Spleen (tissue), 11 donors: ENCODE results near the gene HECW1. TPM values are rescaled to one million over a fixed set of nuclear protein-coding genes. Genes with fewer than 3 reads are reported as not detected.

Experiments used
- DNase-seq: peaks from one replicate; pipeline ENCODE4 v3.0.0-alpha.2; 2020
- H3K27ac ChIP-seq, 8 donors: fragments of 200-600 bp; sonication (generic) in 7 of 8; 1 replicate in 4 of 8; 2 replicates in 4 of 8; pipeline versions ENCODE4 v1.5.0 to v1.8.0; 2016 to 2021; ENCODE audit warnings: inconsistent platforms in 4 of 8, mild to moderate bottlenecking in 4 of 8, moderate library complexity in 1 of 8
- H3K27me3 ChIP-seq, 7 donors: fragments of 200-600 bp; sonication (generic) in 6 of 7; replicated peaks in 1 of 7; 1 replicate in 4 of 7; 2 replicates in 3 of 7; pipeline versions ENCODE4 v1.5.0 to v1.8.0; 2016 to 2021; ENCODE audit warnings: inconsistent platforms in 3 of 7, mild to moderate bottlenecking in 1 of 7
- H3K36me3 ChIP-seq, 6 donors: fragments of 200-600 bp; sonication (generic) in 5 of 6; 1 replicate in 4 of 6; 2 replicates in 2 of 6; pipeline versions ENCODE4 v1.5.0 to v1.8.0; 2016 to 2021; ENCODE audit warnings: inconsistent platforms in 2 of 6
- H3K4me1 ChIP-seq, 6 donors: fragments of 200-600 bp; sonication (generic) in 5 of 6; 1 replicate in 3 of 6; 2 replicates in 3 of 6; pipeline versions ENCODE4 v1.5.0 to v1.8.0; 2016 to 2021; ENCODE audit warnings: inconsistent platforms in 3 of 6
- H3K4me3 ChIP-seq, 8 donors: fragments of 200-600 bp; sonication (generic) in 7 of 8; 1 replicate in 4 of 8; 2 replicates in 4 of 8; pipeline versions ENCODE4 v1.5.0 to v1.8.0; 2016 to 2021; ENCODE audit warnings: inconsistent platforms in 4 of 8, mild to moderate bottlenecking in 4 of 8, moderate library complexity in 2 of 8
- H3K9me3 ChIP-seq, 8 donors: fragments of 200-600 bp; sonication (generic) in 7 of 8; 1 replicate in 4 of 8; 2 replicates in 4 of 8; pipeline versions ENCODE4 v1.5.0 to v1.8.0; 2016 to 2021; ENCODE audit warnings: inconsistent platforms in 4 of 8
- CTCF ChIP-seq, 11 experiments: fragments of 200-600 bp in 7 of 11; fragments of 450-650 bp in 4 of 11; sonication (generic) in 4 of 11; IDR thresholded peaks in 8 of 11; conservative IDR thresholded peaks in 3 of 11; 1 replicate in 7 of 11; 2 replicates in 4 of 11; pipeline versions ENCODE4 v1.4.0 to v1.8.0; 2016 to 2021; ENCODE audit warnings: antibody characterized with exemption in 11 of 11, inconsistent platforms in 4 of 11, mild to moderate bottlenecking in 1 of 11
- POLR2A ChIP-seq, 3 donors: fragments of 450-650 bp; IDR thresholded peaks; one replicate each; pipeline ENCODE4 v1.5.1; 2017; ENCODE audit warnings: antibody characterized with exemption in 3 of 3, mild to moderate bottlenecking in 1 of 3
- POLR2AphosphoS5 ChIP-seq, 3 donors: sonication (generic); formaldehyde crosslinking; IDR thresholded peaks; one replicate each; pipeline ENCODE4 v1.5.1; 2017; ENCODE audit warnings: antibody characterized with exemption in 3 of 3
- WGBS, 5 donors: extraction: QIAGEN DNeasy Blood & Tissue Kit in 3 of 5; methylation state at CpG; one replicate each; pipeline versions ENCODE4 v1.1.5 to v1.1.7; 2013 to 2018; 5-methylcytosine and 5-hydroxymethylcytosine counted together
- intact Hi-C: fragments of 100-400 bp; cut with DNase I; formaldehyde crosslinking; loops from one replicate; pipeline ENCODE4 v1.15.0; 2023; ENCODE audit warnings: low total_unique reads
- polyA plus RNA-seq, 3 donors: library from polyadenylated mRNA; stranded (reverse); fragments of 200-250 nt; gene quantifications; one replicate each; pipeline ENCODE4 v1.2.1, GENCODE V29; 2013
- total RNA-seq, 7 donors: library from RNA; depleted of rRNA in 3 of 7; stranded (reverse); fragments of >200 nt in 3 of 7; fragmentation: NEBNext Ultra II Directional in 4 of 7; extraction: Animal tissue kit (Norgen Biotek cat#: 25700) in 4 of 7; gene quantifications; one replicate each; pipeline versions ENCODE4 v1.1.0 to v1.2.1, GENCODE V29; 2016 to 2021
- donor health status: healthy with polysubstance abuse.
- donor health status: DM: no; HTN: no; CAD: no; lungs with moderate emphysema.
- donor health status: DM: no; HTN: no; CAD: no.
- donor health status: Bipolar disorder and iron deficiency.
- donor health status: healthy.
- donor health status: DM: no; HTN: no; CAD: no.
- donor health status: DM: yes; HTN: yes; CAD: no.

HECW1 gene
- total and polyA plus RNA-seq, 10 donors = 0.03 to 1.5 (median 0.40) TPM; not detected in 1

GRCh38 chr7:43530553-43531410 lies 418.3 kb downstream of the HECW1 start:
- Histone ChIP-seq H3K27ac (no peak overlapping the region), H3K27me3 (no peaks in the 10 kb centered on the region), H3K4me3 (no peak overlapping the region), H3K36me3 (no peaks in the 10 kb centered on the region), H3K4me1 (no peaks in the 10 kb centered on the region), H3K9me3 (no peaks in the 10 kb centered on the region)
- intact Hi-C loops = no loop called here
- TF ChIP-seq POLR2A (IDR thresholded peaks at IDR 0.05) (no peak), POLR2AphosphoS5 (IDR thresholded peaks at IDR 0.05) (no peak)
- DNase-seq = no peak
- WGBS, 5 donors = 76 to 83% (median 83%) methylated on average over 6 of the region's 6 CpGs

- intact Hi-C loops = no loop called here
- WGBS, 5 donors = 64 to 74% (median 72%) methylated on average over 9 of the region's 9 CpGs
- Histone ChIP-seq H3K4me3 (no peak overlapping the region), H3K9me3 (no peaks in the 10 kb centered on the region), H3K4me1 (no peaks in the 10 kb centered on the region), H3K27ac (no peak overlapping the region), H3K36me3 (no peaks in the 10 kb centered on the region), H3K27me3 (no peaks in the 10 kb centered on the region)
- no peak for TF ChIP-seq CTCF (IDR thresholded peaks at IDR 0.05 in 8 of 11, conservative IDR thresholded peaks at IDR 0.05 in 3 of 11)
- no peak for TF ChIP-seq POLR2A (IDR thresholded peaks at IDR 0.05)
- TF ChIP-seq POLR2AphosphoS5 (IDR thresholded peaks at IDR 0.05) = no peak
- no peak for DNase-seq
Observed at GRCh38 chr7:43531700-43532099, 419.3 kb downstream of the HECW1 start.

GRCh38 chr7:43533801-43534479 lies 421.5 kb downstream of the HECW1 start:
- no peaks in the 10 kb centered on the region for H3K9me3 ChIP-seq
- H3K27ac ChIP-seq = no peak overlapping the region
- intact Hi-C loops = no loop called here
- H3K27me3 ChIP-seq = no peaks in the 10 kb centered on the region
- DNase-seq = no peak
- TF ChIP-seq POLR2A (IDR thresholded peaks at IDR 0.05) (no peak), CTCF (IDR thresholded peaks at IDR 0.05 in 8 of 11, conservative IDR thresholded peaks at IDR 0.05 in 3 of 11) (no peak), POLR2AphosphoS5 (IDR thresholded peaks at IDR 0.05) (no peak)
- H3K36me3 ChIP-seq = no peaks in the 10 kb centered on the region
- 73 to 79% (median 77%) methylated on average over 6 of the region's 6 CpGs for WGBS, 5 donors
- H3K4me3 ChIP-seq = no peak overlapping the region
- no peaks in the 10 kb centered on the region for H3K4me1 ChIP-seq

- no peaks in the 10 kb centered on the region for H3K9me3 ChIP-seq
- H3K27ac ChIP-seq = no peak overlapping the region
- 94 to 95% (median 94%) methylated on average over 4 of the region's 4 CpGs for WGBS, 5 donors
- no peaks in the 10 kb centered on the region for H3K36me3 ChIP-seq
- intact Hi-C loops = no loop called here
- no peaks in the 10 kb centered on the region for H3K4me1 ChIP-seq
- no peaks in the 10 kb centered on the region for H3K27me3 ChIP-seq
- TF ChIP-seq POLR2AphosphoS5 (IDR thresholded peaks at IDR 0.05) = no peak
- no peak for TF ChIP-seq POLR2A (IDR thresholded peaks at IDR 0.05)
- no peak for TF ChIP-seq CTCF (IDR thresholded peaks at IDR 0.05 in 8 of 11, conservative IDR thresholded peaks at IDR 0.05 in 3 of 11)
- no peak overlapping the region for H3K4me3 ChIP-seq
- no peak for DNase-seq
Observed at GRCh38 chr7:43535031-43535451, 422.6 kb downstream of the HECW1 start.
